ENCODE data around the gene SDF2L1. TPM values are rescaled to one million over a fixed set of nuclear protein-coding genes. Genes with fewer than 3 reads are reported as not detected.

Gene SDF2L1
- total RNA-seq, 4 donors from 2014 or later: 1.8 to 22.4 (median 11.3) TPM

GRCh38 chr22:21632237-21632895 lies 9.7 kb upstream of the SDF2L1 start, which contains the start of gene CCDC116:
Gene CCDC116 (plus strand): TSS chr22:21632760. CDS start chr22:21633182, 422 bp downstream.
- DNase-seq: no peak
- H3K27me3 ChIP-seq: no peaks in the 10 kb centered on the region
- TF ChIP-seq POLR2A (IDR thresholded peaks at IDR 0.05): no peak
- TF ChIP-seq CTCF (IDR thresholded peaks at IDR 0.05): no peak
- no peaks in the 10 kb centered on the region for H3K36me3 ChIP-seq
- peaks cover 0 to 7% of the 10 kb centered on the region in 2 donors for H3K4me1 ChIP-seq
- H3K4me3 ChIP-seq: no peak within 1 kb of the TSS
- intact Hi-C loops (cut with DNase I; ENCODE audit: low total_unique reads): no loop called here
- no peaks in the 10 kb centered on the region for H3K9me3 ChIP-seq
- H3K27ac ChIP-seq: no peak within 1 kb of the TSS

- TF ChIP-seq POLR2A (IDR thresholded peaks at IDR 0.05): no peak
- TF ChIP-seq CTCF (IDR thresholded peaks at IDR 0.05): no peak
- DNase-seq: no peak
- Histone ChIP-seq H3K27ac (no peak overlapping the region), H3K36me3 (no peaks in the 10 kb centered on the region), H3K4me1 (peaks cover 0 to 7% of the 10 kb centered on the region in 2 donors), H3K4me3 (no peak overlapping the region), H3K9me3 (no peaks in the 10 kb centered on the region), H3K27me3 (no peaks in the 10 kb centered on the region)
- intact Hi-C loops (cut with DNase I; ENCODE audit: low total_unique reads): no loop called here
Measured at GRCh38 chr22:21632931-21633330, 9.2 kb upstream of the SDF2L1 start.

- Histone ChIP-seq H3K4me1 (peaks cover 0 to 7% of the 10 kb centered on the region in 2 donors), H3K9me3 (no peaks in the 10 kb centered on the region), H3K36me3 (no peaks in the 10 kb centered on the region), H3K27ac (no peak overlapping the region), H3K4me3 (no peak overlapping the region), H3K27me3 (no peaks in the 10 kb centered on the region)
- no peak for TF ChIP-seq CTCF (IDR thresholded peaks at IDR 0.05)
- no peak for TF ChIP-seq POLR2A (IDR thresholded peaks at IDR 0.05)
- DNase-seq: no peak
- intact Hi-C loops (cut with DNase I; ENCODE audit: low total_unique reads): no loop called here
Measured at GRCh38 chr22:21633481-21633880, 8.6 kb upstream of the SDF2L1 start.

GRCh38 chr22:21634081-21634480 lies 8.0 kb upstream of the SDF2L1 start:
- Histone ChIP-seq H3K36me3 (no peaks in the 10 kb centered on the region), H3K27me3 (no peaks in the 10 kb centered on the region), H3K4me3 (no peak overlapping the region), H3K4me1 (peaks cover 0 to under 1% of the 10 kb centered on the region in 2 donors), H3K27ac (no peak overlapping the region), H3K9me3 (no peaks in the 10 kb centered on the region)
- no peak for TF ChIP-seq POLR2A (IDR thresholded peaks at IDR 0.05)
- no peak for TF ChIP-seq CTCF (IDR thresholded peaks at IDR 0.05)
- no peak for DNase-seq
- intact Hi-C loops (cut with DNase I; ENCODE audit: low total_unique reads): no loop called here

- intact Hi-C loops (cut with DNase I; ENCODE audit: low total_unique reads): no loop called here
- Histone ChIP-seq H3K27ac (no peak overlapping the region), H3K27me3 (no peaks in the 10 kb centered on the region), H3K9me3 (no peaks in the 10 kb centered on the region), H3K4me3 (no peak overlapping the region), H3K4me1 (no peaks in the 10 kb centered on the region), H3K36me3 (no peaks in the 10 kb centered on the region)
- DNase-seq: no peak
- no peak for TF ChIP-seq CTCF (IDR thresholded peaks at IDR 0.05)
- no peak for TF ChIP-seq POLR2A (IDR thresholded peaks at IDR 0.05)
Measured at GRCh38 chr22:21634844-21635243, 7.3 kb upstream of the SDF2L1 start.

All from uterus (tissue), 4 donors.